ENCODE data around the gene EIF2AK3. TPM values are rescaled to one million over a fixed set of nuclear protein-coding genes. Genes with fewer than 3 reads are reported as not detected.

EIF2AK3 gene
- polyA plus RNA-seq, 1 experiment = 3.8 TPM

GRCh38 chr2:88582030-88582429, 45.2 kb downstream of the EIF2AK3 start:
- H3K27me3 ChIP-seq (ENCODE audit: control insufficient read depth, insufficient read depth, low read length) = no peaks in the 10 kb centered on the region
- ChIA-PET CTCF (interaction anchor here (1.8 to 18.8 kb wide), 2 partner anchors 8 to 87 kb away, joined by 5 to 328 read pairs; no protein-coding TSS in a partner anchor), POLR2A (no interaction called here)
- no peak for DNase-seq (ENCODE audit: low read depth)
- H3K36me3 ChIP-seq (ENCODE audit: control insufficient read depth, insufficient read depth, low read length) = peaks cover 9% of the 10 kb centered on the region
- TF ChIP-seq CTCF (IDR thresholded peaks at IDR 0.05; ENCODE audit: insufficient read depth, low read depth, low read length) = no peak
- H3K4me3 ChIP-seq (ENCODE audit: low read depth, low read length) = no peak overlapping the region

GRCh38 chr2:88580088-88580487, 47.2 kb downstream of the EIF2AK3 start:
- CTCF ChIA-PET = interaction anchor here (0.7 to 18.8 kb wide), 2 partner anchors 18 to 89 kb away, joined by 8 to 328 read pairs; no protein-coding TSS in a partner anchor
- Histone ChIP-seq H3K27me3 (ENCODE audit: control insufficient read depth, insufficient read depth, low read length) (no peaks in the 10 kb centered on the region), H3K36me3 (ENCODE audit: control insufficient read depth, insufficient read depth, low read length) (peaks cover 8% of the 10 kb centered on the region), H3K4me3 (ENCODE audit: low read depth, low read length) (no peak overlapping the region)
- DNase-seq (ENCODE audit: low read depth) = no peak
- POLR2A ChIA-PET = no interaction called here
- no peak for TF ChIP-seq CTCF (IDR thresholded peaks at IDR 0.05; ENCODE audit: insufficient read depth, low read depth, low read length)

- no peak overlapping the region for H3K4me3 ChIP-seq (ENCODE audit: low read depth, low read length)
- ChIA-PET POLR2A (no interaction called here), CTCF (interaction anchor here (0.6 to 1.4 kb wide), 2 partner anchors 10 to 15 kb away, joined by 3 read pairs; no protein-coding TSS in a partner anchor)
- H3K36me3 ChIP-seq (ENCODE audit: control insufficient read depth, insufficient read depth, low read length) = peaks cover 7% of the 10 kb centered on the region
- no peak for TF ChIP-seq CTCF (IDR thresholded peaks at IDR 0.05; ENCODE audit: insufficient read depth, low read depth, low read length)
- no peaks in the 10 kb centered on the region for H3K27me3 ChIP-seq (ENCODE audit: control insufficient read depth, insufficient read depth, low read length)
- no peak for DNase-seq (ENCODE audit: low read depth)
Measured at GRCh38 chr2:88575630-88576029, 51.6 kb downstream of the EIF2AK3 start.

GRCh38 chr2:88575051-88575450, 52.2 kb downstream of the EIF2AK3 start:
- H3K36me3 ChIP-seq (ENCODE audit: control insufficient read depth, insufficient read depth, low read length) = peaks cover 10% of the 10 kb centered on the region
- POLR2A ChIA-PET = no interaction called here
- H3K4me3 ChIP-seq (ENCODE audit: low read depth, low read length) = no peak overlapping the region
- TF ChIP-seq CTCF (IDR thresholded peaks at IDR 0.05; ENCODE audit: insufficient read depth, low read depth, low read length) = no peak
- CTCF ChIA-PET = interaction anchor here (0.6 kb wide), 1 partner anchor 9 kb away, joined by 3 read pairs; no protein-coding TSS in a partner anchor
- DNase-seq (ENCODE audit: low read depth) = no peak
- no peaks in the 10 kb centered on the region for H3K27me3 ChIP-seq (ENCODE audit: control insufficient read depth, insufficient read depth, low read length)

- DNase-seq (ENCODE audit: low read depth) = no peak
- H3K27me3 ChIP-seq (ENCODE audit: control insufficient read depth, insufficient read depth, low read length) = no peaks in the 10 kb centered on the region
- CTCF ChIA-PET = interaction anchor here (0.9 to 1.2 kb wide), 3 partner anchors 8 to 95 kb away, joined by 3 to 5 read pairs (median 3); no protein-coding TSS in a partner anchor
- no peak for TF ChIP-seq CTCF (IDR thresholded peaks at IDR 0.05; ENCODE audit: insufficient read depth, low read depth, low read length)
- peaks cover 9% of the 10 kb centered on the region for H3K36me3 ChIP-seq (ENCODE audit: control insufficient read depth, insufficient read depth, low read length)
- H3K4me3 ChIP-seq (ENCODE audit: low read depth, low read length) = no peak overlapping the region
- POLR2A ChIA-PET = no interaction called here
Measured at GRCh38 chr2:88574445-88574844, 52.8 kb downstream of the EIF2AK3 start.

Data from BJ (cell line).